Stimulated activated CD8-positive, alpha-beta memory T cell treated with anti-CD3 and anti-CD28 coated beads, Interleukin-4, amount 100 ng/mL, for 4 hours (primary cell): Measurements from ENCODE around the gene KCNJ10.

Experiments used
- DNase-seq, 2 donors: peaks; one replicate each; pipeline ENCODE4 v3.0.0-alpha.2; 2020; ENCODE audit warnings: low read depth in 2 of 2, low spot score in 1 of 2

KCNJ10 gene

GRCh38 chr1:160025314-160025713, 44.6 kb downstream of the KCNJ10 start:
- DNase-seq: no peak

- DNase-seq: no peak
Measured at GRCh38 chr1:160024195-160024905, 45.6 kb downstream of the KCNJ10 start.

GRCh38 chr1:160022330-160023310, 47.3 kb downstream of the KCNJ10 start:
- no peak for DNase-seq

- no peak for DNase-seq
Measured at GRCh38 chr1:160021376-160022074, 48.4 kb downstream of the KCNJ10 start.

GRCh38 chr1:160020196-160020595, 49.8 kb downstream of the KCNJ10 start:
- DNase-seq: no peak

GRCh38 chr1:160018900-160019299, 51.1 kb downstream of the KCNJ10 start:
- no peak for DNase-seq

GRCh38 chr1:160018347-160018746, 51.6 kb downstream of the KCNJ10 start:
- no peak for DNase-seq

- DNase-seq: no peak
Measured at GRCh38 chr1:160017592-160017991, 52.4 kb downstream of the KCNJ10 start.

- no peak for DNase-seq
Measured at GRCh38 chr1:160011781-160012180, 58.2 kb downstream of the KCNJ10 start.

- DNase-seq: no peak
Measured at GRCh38 chr1:160009801-160010200, 60.2 kb downstream of the KCNJ10 start.

- DNase-seq: no peak
Measured at GRCh38 chr1:160009081-160009480, 60.9 kb downstream of the KCNJ10 start.

- DNase-seq: no peak
Measured at GRCh38 chr1:160007577-160008200, 62.3 kb downstream of the KCNJ10 start.

- peak; percentile 51 to 52 for DNase-seq
Measured at GRCh38 chr1:160006312-160006940, 63.5 kb downstream of the KCNJ10 start.

GRCh38 chr1:160005070-160005469, 64.9 kb downstream of the KCNJ10 start:
- DNase-seq: no peak

- DNase-seq: no peak
Measured at GRCh38 chr1:160004425-160004824, 65.5 kb downstream of the KCNJ10 start.

- no peak for DNase-seq
Measured at GRCh38 chr1:160004001-160004400, 66.0 kb downstream of the KCNJ10 start.

GRCh38 chr1:160001440-160001839, 68.5 kb downstream of the KCNJ10 start:
- no peak for DNase-seq

GRCh38 chr1:159999204-159999603, 70.8 kb downstream of the KCNJ10 start:
- no peak for DNase-seq

GRCh38 chr1:159996653-159997052, 73.3 kb downstream of the KCNJ10 start:
- DNase-seq: no peak

- DNase-seq: no peak
Measured at GRCh38 chr1:159994896-159995295, 75.1 kb downstream of the KCNJ10 start.

GRCh38 chr1:159993911-159994310, 76.0 kb downstream of the KCNJ10 start:
- no peak for DNase-seq
